Right atrium auricular region (tissue), 2 donors: ENCODE results near the gene CARMIL1. TPM values are rescaled to one million over a fixed set of nuclear protein-coding genes. Genes with fewer than 3 reads are reported as not detected.

Experiments
- DNase-seq: peaks from one replicate; pipeline ENCODE4 v3.0.0-alpha.2; 2019; ENCODE audit warnings: low spot score
- H3K27ac ChIP-seq, 2 donors: fragments of 200-600 bp; sonication (generic); 1 replicate in 1 of 2; 2 replicates in 1 of 2; pipeline ENCODE4 v1.5.1; 2016 to 2019
- H3K27me3 ChIP-seq, 2 donors: fragments of 200-600 bp; sonication (generic); one replicate each; pipeline versions ENCODE4 v1.5.1 to v1.6.0; 2017 to 2019
- H3K36me3 ChIP-seq: fragments of 200-600 bp; sonication (generic); one replicate; pipeline ENCODE4 v1.5.1; 2016
- H3K4me1 ChIP-seq, 2 donors: fragments of 200-600 bp; sonication (generic); one replicate each; pipeline versions ENCODE4 v1.5.1 to v1.6.0; 2017 to 2019
- H3K4me3 ChIP-seq, 2 donors: fragments of 200-600 bp; sonication (generic); 1 replicate in 1 of 2; 2 replicates in 1 of 2; pipeline ENCODE4 v1.5.1; 2017 to 2019; ENCODE audit warnings: mild to moderate bottlenecking in 1 of 2, moderate library complexity in 1 of 2
- H3K9me3 ChIP-seq, 2 donors: fragments of 200-600 bp; sonication (generic); one replicate each; pipeline ENCODE4 v1.5.1; 2019
- total RNA-seq, 2 donors: library from RNA; depleted of rRNA; stranded (reverse); fragments of >200 nt; gene quantifications; one replicate each; pipeline ENCODE4 v1.1.0, GENCODE V29; 2016
- TF ChIP-seq, protein P1 (sequence below), 2 donors: fragments of 200-600 bp; sonication (generic); IDR thresholded peaks; one replicate each; pipeline ENCODE4 v1.5.1; 2019; ENCODE audit warnings: antibody characterized with exemption in 2 of 2

The CARMIL1 gene
- total RNA-seq, 2 donors from 2014 or later, result 7.9 to 29.4 TPM

DNA sequence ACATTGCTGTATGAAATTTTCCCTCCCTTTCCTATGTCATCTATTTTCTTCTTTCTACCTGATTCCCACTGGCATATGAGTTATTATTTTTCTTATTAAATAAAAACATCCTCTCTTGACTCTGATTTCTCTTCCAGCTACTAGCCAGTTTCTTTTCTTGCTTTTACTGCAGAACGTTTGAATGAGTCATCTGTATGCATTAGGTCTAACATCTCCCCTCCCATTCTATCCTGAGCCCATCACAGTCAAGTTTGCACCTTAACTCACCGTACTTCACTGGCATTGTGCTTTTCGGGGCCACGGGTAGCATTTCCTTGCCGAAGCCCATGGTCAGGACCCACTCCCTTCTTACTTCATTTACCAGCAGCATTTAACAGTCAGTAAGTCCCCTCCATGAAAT is 65.7 kb downstream of the CARMIL1 start:
- DNase-seq, result no peak
- no peaks in the 10 kb centered on the region for H3K9me3 ChIP-seq
- H3K4me3 ChIP-seq, result no peak overlapping the region
- H3K4me1 ChIP-seq, result no peaks in the 10 kb centered on the region
- TF ChIP-seq, protein P1, sequence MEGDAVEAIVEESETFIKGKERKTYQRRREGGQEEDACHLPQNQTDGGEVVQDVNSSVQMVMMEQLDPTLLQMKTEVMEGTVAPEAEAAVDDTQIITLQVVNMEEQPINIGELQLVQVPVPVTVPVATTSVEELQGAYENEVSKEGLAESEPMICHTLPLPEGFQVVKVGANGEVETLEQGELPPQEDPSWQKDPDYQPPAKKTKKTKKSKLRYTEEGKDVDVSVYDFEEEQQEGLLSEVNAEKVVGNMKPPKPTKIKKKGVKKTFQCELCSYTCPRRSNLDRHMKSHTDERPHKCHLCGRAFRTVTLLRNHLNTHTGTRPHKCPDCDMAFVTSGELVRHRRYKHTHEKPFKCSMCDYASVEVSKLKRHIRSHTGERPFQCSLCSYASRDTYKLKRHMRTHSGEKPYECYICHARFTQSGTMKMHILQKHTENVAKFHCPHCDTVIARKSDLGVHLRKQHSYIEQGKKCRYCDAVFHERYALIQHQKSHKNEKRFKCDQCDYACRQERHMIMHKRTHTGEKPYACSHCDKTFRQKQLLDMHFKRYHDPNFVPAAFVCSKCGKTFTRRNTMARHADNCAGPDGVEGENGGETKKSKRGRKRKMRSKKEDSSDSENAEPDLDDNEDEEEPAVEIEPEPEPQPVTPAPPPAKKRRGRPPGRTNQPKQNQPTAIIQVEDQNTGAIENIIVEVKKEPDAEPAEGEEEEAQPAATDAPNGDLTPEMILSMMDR (IDR thresholded peaks at IDR 0.05), result no peak
- H3K27ac ChIP-seq, result no peak overlapping the region
- no peaks in the 10 kb centered on the region for H3K36me3 ChIP-seq
- no peaks in the 10 kb centered on the region for H3K27me3 ChIP-seq

DNA sequence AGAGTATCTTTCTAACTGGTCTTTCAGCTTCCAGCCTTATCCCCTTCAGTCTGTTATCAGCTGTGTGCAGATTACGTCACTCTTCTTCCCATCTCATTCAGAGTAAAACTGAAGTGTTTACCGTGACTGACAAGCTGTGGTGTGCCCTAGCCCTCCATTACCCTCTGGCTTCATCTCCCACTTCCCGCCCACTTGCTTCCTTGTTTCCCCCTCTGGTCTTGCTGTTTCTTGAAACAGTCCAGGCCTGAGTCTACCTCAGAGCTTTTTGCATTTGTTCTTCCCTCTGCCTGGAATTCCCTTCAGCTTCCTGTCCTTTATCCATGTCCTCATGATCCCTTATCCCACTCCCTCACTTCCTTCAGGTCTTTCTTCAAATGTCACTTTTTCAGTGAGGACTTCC is 66.9 kb downstream of the CARMIL1 start:
- Histone ChIP-seq H3K27ac (no peak overlapping the region), H3K27me3 (no peaks in the 10 kb centered on the region)
- TF ChIP-seq, protein P1 (IDR thresholded peaks at IDR 0.05), result no peak

DNA sequence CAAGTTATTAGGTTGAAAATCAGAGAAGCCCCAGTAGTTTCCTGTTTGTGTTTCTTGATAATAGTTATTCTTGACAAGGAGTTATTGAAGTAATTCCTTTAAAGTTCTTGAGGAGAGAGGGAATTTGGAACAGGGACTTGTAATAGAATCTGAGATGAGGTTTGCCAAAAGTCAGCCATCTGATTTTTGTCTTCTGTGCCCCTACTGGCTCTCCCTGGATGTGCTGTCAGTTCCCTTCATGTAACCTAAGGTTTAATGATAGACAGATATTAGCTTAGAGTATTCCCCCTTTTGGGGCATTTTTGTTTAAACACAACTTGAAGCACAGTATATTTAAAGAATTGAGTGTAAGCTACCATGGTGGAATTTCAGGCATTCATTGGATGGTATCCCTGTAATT is 71.4 kb downstream of the CARMIL1 start:
- TF ChIP-seq, protein P1 (IDR thresholded peaks at IDR 0.05), result no peak
- Histone ChIP-seq H3K27me3 (no peaks in the 10 kb centered on the region), H3K9me3 (no peaks in the 10 kb centered on the region), H3K4me3 (no peak overlapping the region), H3K36me3 (no peaks in the 10 kb centered on the region), H3K27ac (no peak overlapping the region), H3K4me1 (peaks cover 0 to 4% of the 10 kb centered on the region in 2 donors)
- DNase-seq, result no peak

More for the DNA sequence above, 66.9 kb downstream of the CARMIL1 start:
- Histone ChIP-seq H3K4me3 (no peak overlapping the region), H3K36me3 (no peaks in the 10 kb centered on the region), H3K9me3 (no peaks in the 10 kb centered on the region), H3K4me1 (no peaks in the 10 kb centered on the region)
- DNase-seq, result no peak

DNA sequence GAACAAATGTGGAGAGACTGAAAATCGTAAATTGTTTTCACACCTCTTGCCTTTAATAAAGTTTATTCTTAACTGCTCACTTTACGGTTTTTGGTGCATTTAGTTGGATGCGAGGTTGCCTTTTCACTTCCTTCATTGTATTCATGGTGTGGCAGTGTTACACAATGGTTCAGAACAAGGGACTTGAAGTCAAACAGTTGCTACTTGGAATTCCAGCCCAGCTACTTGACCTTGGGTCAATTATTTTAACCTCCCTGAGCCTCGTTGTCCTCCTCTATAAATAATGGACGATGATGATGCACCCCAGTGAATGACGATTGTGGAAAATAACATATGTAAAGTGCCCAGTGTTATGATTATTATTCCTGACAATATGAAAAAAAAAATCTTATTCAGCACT is 72.3 kb downstream of the CARMIL1 start:
- Histone ChIP-seq H3K4me3 (no peak overlapping the region), H3K9me3 (no peaks in the 10 kb centered on the region), H3K27me3 (no peaks in the 10 kb centered on the region), H3K4me1 (peaks cover 0 to 4% of the 10 kb centered on the region in 2 donors), H3K36me3 (no peaks in the 10 kb centered on the region), H3K27ac (no peak overlapping the region)
- TF ChIP-seq, protein P1 (IDR thresholded peaks at IDR 0.05), result no peak
- DNase-seq, result no peak

DNA sequence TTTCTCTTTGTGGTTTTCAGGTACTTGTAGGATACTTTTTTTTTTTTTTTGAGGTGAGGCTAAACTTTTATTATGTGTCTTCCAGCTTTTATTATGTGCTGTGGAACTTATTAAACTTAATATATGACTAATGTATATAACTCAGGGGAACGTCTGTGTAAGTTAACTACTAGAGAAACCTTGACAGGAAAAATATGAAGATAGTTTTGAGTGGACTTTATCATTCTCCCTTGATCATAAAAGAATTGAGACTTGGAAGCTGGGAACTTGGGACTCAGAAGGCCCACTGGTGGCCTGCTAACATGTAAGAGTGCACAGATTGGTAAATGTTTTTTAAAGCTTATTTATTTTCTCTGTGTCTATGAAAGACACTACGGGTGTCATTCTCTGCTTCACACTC is 73.1 kb downstream of the CARMIL1 start:
- Histone ChIP-seq H3K4me3 (no peak overlapping the region), H3K27me3 (no peaks in the 10 kb centered on the region), H3K9me3 (no peaks in the 10 kb centered on the region), H3K36me3 (no peaks in the 10 kb centered on the region), H3K27ac (no peak overlapping the region), H3K4me1 (peaks cover 0 to 4% of the 10 kb centered on the region in 2 donors)
- no peak for DNase-seq
- TF ChIP-seq, protein P1 (IDR thresholded peaks at IDR 0.05), result no peak
